GM23338 (cell line): ENCODE data around the gene RAB11B.

Experiments
- CREB1 ChIP-seq: fragments of 250-450 bp; sonication (Bioruptor Pico); IDR thresholded peaks from 2 replicates; pipeline ENCODE4 v1.5.0; 2020; ENCODE audit warnings: low read depth, mild to moderate bottlenecking, moderate library complexity
- CTCF ChIP-seq, 2 experiments: fragments of 200-600 bp in 1 of 2; sonication (generic) in 1 of 2; conservative IDR thresholded peaks; 2 replicates each; pipeline versions ENCODE4 v1.5.1 to v1.6.1; 2016 to 2017; ENCODE audit warnings: antibody characterized with exemption in 2 of 2, low read depth in 2 of 2, mild to moderate bottlenecking in 2 of 2, moderate library complexity in 1 of 2
- ETS1 ChIP-seq: IDR thresholded peaks from 2 replicates; pipeline ENCODE4 v1.6.1; 2016; ENCODE audit warnings: antibody characterized with exemption
- EZH2 ChIP-seq: fragments of 200-600 bp; sonication (generic); IDR thresholded peaks from one replicate; pipeline ENCODE4 v1.8.0; 2017; ENCODE audit warnings: antibody characterized with exemption, mild to moderate bottlenecking, low read depth; ENCODE audit not compliant: unreplicated experiment
- EZH2phosphoT487 ChIP-seq: fragments of 200-600 bp; sonication (generic); IDR thresholded peaks from one replicate; pipeline ENCODE4 v1.8.1; 2018; ENCODE audit warnings: antibody characterized with exemption; ENCODE audit not compliant: unreplicated experiment
- JUNB ChIP-seq: IDR thresholded peaks from one replicate; pipeline ENCODE4 v1.6.1; 2016; ENCODE audit warnings: antibody characterized with exemption; ENCODE audit not compliant: unreplicated experiment
- POLR2AphosphoS5 ChIP-seq: IDR thresholded peaks from 2 replicates; pipeline ENCODE4 v1.6.1; 2016; ENCODE audit warnings: antibody characterized with exemption, low read depth
- REST ChIP-seq: IDR thresholded peaks from one replicate; pipeline ENCODE4 v1.6.1; 2018; ENCODE audit warnings: antibody characterized with exemption; ENCODE audit not compliant: unreplicated experiment
- STAT1 ChIP-seq: IDR thresholded peaks from one replicate; pipeline ENCODE4 v1.6.1; 2016; ENCODE audit warnings: antibody characterized with exemption; ENCODE audit not compliant: unreplicated experiment
- ZNF331 ChIP-seq: fragments of 250-450 bp; sonication (Bioruptor Pico); IDR thresholded peaks from 2 replicates; pipeline ENCODE4 v1.5.0; 2020; ENCODE audit warnings: low read depth, mild to moderate bottlenecking, moderate library complexity

- TF ChIP-seq CTCF (conservative IDR thresholded peaks at IDR 0.05; ENCODE audit: low read depth in 2 of 2), result no peak
- TF ChIP-seq ZNF331 (CRISPR knock-in tag), result no peak
- no peak for TF ChIP-seq JUNB
- TF ChIP-seq CREB1 (CRISPR knock-in tag), result no peak
- no peak for TF ChIP-seq POLR2AphosphoS5
- TF ChIP-seq EZH2, result no peak
- TF ChIP-seq REST, result no peak
- TF ChIP-seq ETS1, result no peak
- no peak for TF ChIP-seq EZH2phosphoT487
- TF ChIP-seq STAT1, result no peak
Measured at GRCh38 chr19:8430650-8431049, 40.5 kb downstream of the RAB11B start.
